HG03565 (cell line): ENCODE measurements around the gene TIMM21.
A peak's percentile ranks its signal among the peaks of the same experiment; 100 is the strongest.

ENCODE experiments used
- ATAC-seq: cut with Tn5 transposase; IDR thresholded peaks from one replicate; pipeline ENCODE4 v1.9.1; 2021; ENCODE audit warnings: mild to moderate bottlenecking, moderate library complexity; ENCODE audit not compliant: unreplicated experiment

The TIMM21 gene

GRCh38 chr18:74147779-74148542, at the start of gene TIMM21, which contains the start of gene FBXO15:
Gene TIMM21, plus strand, starts transcription at chr18:74148523. Its CDS starts 286 bp downstream, at chr18:74148809.
Gene FBXO15, minus strand, starts transcription at chr18:74147834. Its CDS starts 49 bp downstream, at chr18:74147785.
- ATAC-seq: peak; percentile 88

DNA sequence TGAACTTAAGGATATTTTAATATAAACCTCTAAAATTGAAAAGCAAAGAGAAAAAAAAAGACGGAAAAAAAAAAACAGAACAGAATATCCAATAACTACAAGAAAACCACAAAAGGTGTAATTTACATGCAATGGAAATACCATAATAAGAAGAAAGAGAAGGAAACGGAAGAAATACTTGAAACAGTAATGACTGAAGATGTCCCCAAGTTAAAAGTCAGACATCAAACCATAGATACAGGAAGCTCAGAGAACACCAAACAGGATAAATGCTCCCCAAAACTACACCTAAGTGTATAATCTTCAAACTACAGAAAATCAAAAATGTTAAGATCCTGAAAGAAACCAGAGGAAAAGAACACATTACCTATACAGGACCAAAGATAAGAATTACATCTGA, 39.9 kb upstream of the TIMM21 start:
- ATAC-seq: no peak

GRCh38 chr18:74110149-74110548, 38.2 kb upstream of the TIMM21 start:
- ATAC-seq: no peak

GRCh38 chr18:74110976-74111375, 37.3 kb upstream of the TIMM21 start:
- no peak for ATAC-seq

DNA sequence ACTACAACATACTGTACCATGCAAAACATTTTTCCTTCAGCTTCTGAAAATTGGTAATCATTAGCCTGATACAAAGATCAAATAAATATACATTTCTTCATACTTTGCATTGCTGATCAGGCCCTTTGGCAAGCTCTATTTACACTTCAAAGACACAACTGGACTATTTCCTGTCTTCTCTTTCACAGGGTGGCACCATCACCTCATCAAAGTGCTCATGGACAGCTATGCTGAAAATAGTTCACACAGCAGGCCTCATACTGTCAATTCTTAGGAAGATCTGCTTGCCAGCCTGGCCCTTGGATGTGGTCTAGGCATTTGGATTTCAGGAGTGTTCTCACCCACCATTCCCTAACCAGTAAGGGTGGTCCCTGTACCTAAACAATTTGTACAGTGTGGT, 34.6 kb upstream of the TIMM21 start:
- no peak for ATAC-seq

DNA sequence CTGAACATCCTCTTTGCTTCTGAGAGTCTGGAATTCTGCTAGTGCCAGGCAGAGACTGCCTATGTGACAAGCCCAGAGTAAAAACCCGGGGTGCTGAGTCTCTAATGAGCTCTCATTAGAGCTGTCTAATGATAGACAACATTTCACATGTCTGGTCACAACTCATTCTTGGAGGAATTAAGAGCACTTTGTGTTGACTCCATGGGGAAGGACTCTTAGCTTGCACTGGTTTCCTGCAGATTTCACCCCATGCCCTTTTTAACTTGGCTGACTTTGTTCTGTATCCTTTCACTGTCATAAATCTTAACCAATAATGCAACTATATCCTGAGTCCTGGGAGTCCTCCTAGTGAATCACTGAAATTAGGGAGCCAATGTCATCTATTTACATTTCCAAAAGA, 34.2 kb upstream of the TIMM21 start:
- no peak for ATAC-seq

GRCh38 chr18:74115046-74115445, 33.3 kb upstream of the TIMM21 start:
- ATAC-seq: no peak

DNA sequence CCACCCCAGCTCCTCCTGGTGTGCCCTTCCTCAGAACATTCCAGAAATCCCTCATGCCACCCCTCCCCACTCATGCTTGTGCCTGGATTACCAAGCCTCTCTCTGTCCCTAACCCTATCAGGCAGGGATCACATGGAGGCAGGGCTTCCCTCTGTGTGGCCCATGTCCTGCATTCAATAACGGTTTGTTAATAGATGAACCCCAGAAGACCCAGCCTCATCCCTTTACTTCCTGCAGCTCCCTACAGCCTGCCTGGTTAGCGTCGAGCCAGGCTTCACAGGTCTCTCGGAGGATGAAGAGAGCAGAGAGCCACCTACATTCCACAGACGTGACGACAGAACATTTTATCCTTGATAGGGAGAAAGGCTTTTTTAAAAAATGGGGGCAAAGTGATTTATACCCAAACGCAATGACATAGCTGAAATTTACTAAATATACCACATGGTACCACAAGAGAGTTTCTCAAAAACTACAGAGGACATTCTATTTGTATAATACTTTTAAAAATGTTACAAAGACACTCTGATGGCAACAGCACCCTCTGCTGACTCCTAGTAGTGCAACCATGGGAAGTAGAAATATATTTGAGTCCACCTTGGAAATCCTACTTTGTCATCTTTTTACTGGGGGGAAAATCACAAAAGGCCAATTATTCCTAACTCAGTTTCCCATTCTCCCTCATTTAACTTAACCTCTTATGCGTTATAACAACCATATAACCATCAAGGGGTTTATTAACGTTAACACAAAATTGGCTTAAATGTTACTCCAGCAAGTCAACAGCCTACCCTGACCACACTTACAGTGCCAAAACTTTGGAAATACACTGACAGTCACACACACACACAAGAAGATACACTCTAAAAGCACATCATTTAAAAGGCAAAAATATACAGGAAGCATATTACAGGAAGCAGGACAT, 31.4 kb upstream of the TIMM21 start:
- ATAC-seq: no peak

- ATAC-seq: no peak
These were observed 25.1 kb upstream of the TIMM21 start for GRCh38 chr18:74123200-74123599.

GRCh38 chr18:74124642-74125041, 23.7 kb upstream of the TIMM21 start:
- no peak for ATAC-seq

DNA sequence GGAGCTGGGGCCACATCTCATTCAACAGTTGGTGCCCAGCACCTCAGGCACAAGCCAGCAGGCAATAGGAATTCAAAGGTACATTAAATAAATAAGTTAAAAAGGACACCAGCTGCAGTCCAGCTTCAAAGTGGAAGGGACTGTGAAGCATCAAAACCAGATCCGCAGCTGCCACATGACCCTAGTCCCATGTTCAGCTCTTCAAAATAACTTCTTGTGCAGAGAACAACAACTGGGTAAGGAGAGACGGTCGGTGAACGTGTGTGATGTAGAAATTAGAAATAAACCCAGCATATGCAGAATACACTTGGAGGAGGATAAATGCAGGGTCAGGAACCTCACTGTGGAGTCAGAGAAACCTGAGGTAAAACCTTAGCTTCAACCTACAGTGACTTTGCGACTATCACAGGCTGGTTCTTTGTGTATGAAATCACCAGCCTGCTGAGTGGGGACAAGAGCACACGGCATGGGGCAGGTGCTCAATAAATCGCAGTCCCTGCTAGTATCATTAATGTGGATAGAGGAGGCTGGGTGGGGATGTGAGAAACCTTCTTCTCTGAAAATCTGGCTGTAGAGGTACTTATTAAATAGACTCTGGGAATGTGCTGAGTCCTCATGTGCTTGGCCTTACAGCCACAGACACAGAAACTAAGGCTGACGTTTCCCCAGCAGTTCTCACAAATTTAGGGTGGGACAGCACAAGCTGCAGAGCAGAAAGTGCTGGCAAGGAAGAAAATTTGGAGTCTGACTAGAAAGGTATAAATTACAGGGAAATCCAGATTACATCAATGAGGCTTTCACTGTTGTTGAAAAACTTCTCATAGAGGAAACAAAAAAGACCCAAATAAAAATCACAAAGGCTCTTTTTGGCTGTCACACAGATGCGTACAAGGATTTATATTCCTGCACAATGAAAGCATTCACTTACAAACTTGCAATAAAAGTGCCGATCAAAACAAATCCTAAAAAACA, 21.4 kb upstream of the TIMM21 start:
- ATAC-seq: no peak

DNA sequence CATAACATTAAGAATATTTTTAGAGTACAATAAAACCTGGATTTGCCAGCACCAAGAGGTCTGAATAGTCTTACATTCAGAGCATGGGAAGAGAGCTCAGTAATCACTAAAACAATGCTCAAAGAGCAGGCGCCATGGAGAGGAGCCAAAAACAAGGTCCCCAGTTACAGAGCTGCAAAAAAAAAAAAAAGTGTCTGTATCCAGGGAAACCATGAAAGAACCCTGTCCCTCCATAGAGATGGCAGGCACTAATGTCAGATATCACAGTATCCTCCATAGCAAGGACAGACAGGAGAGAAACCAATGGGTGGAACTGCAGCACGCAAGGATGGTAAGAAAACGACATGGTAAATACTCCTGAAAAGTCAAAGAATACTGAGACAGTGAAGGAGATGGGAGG, 20.2 kb upstream of the TIMM21 start:
- no peak for ATAC-seq

- ATAC-seq: no peak
These were observed 17.2 kb upstream of the TIMM21 start for GRCh38 chr18:74131124-74131523.

DNA sequence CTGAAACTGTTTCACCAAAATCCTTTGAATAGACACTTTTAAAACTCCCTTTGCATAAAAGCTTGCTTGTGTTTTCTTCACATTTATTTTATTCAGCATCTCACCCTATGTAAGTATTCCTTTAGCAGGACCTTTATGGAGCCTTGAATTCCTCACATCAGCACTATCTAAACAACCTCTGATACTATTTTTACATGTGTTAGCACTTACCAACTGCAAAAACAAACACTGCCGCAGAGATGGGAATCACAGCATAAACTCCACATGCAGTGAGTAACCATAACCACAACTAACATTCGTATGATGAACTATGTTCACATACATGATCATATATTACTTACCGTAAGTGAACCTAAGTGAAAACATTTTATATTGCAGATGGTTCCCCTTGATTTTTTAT, 16.1 kb upstream of the TIMM21 start:
- no peak for ATAC-seq

DNA sequence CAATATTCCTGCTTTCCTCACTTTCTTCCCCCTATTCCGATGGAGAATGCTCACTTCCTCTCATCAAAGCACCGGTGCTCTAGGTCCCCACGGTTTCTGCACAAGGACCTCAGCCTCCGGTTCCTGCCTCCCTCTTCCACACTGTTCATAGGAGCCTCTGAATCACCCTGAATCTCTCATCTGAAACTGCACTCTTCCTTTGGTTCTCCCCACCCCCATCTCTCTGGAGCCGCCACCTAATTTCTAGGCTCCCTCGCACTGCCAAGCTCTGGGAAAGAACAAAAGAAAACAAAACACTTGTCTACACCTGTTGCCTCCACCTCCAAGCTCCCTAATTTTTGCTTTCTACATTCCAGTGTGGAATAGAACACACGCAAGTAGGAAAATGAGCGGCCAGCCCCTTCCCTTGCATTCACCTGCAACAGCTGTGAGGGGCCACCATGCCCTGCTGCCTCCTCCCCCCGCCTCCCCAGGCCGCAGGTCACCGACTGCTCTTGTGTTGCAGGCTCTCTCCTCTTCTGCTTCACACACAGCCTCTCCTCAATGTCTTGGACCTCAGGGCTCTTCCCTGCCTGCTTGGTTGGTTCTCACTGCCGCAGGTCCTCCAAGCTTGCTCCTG, 10.3 kb upstream of the TIMM21 start:
- ATAC-seq: no peak

DNA sequence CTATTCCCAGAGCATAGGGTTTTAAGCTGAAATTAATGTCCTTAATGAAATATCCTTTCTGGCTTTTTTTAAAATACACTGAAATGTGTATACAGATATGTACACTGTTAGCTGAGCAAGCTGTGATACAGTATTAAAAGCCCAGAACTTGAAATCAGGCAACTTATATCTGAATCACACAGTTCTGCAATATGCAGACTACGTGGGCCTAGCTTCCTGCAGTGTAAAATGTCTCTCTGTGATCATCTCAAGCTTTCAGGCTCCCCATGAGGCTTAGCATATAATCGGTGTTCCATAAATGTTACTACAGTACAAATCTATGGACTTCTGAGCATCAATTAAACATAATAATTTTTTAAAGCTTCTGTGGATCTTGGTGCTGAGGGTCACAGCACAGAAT, 8.9 kb upstream of the TIMM21 start:
- ATAC-seq: no peak

DNA sequence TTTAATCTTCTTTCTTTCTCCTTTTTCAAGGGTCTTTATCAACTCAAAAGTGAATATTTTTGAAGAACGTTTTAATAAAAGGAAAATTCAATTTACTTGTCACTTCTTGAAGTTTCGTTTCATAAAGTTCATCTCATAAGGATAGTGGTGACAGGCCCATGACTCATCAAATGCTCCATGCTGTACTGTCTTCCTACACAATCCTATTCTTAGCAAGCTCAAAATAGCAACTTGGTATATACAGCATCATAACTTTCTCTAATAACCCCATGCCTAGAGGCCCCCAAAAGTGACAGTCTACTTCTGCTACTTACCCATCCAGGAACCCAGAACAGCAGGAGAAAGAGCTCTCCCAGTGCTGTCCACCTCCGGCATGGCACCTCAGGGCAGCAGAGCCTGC, 8.4 kb upstream of the TIMM21 start:
- peak; percentile 74 for ATAC-seq

GRCh38 chr18:74140582-74140981, 7.7 kb upstream of the TIMM21 start:
- no peak for ATAC-seq

DNA sequence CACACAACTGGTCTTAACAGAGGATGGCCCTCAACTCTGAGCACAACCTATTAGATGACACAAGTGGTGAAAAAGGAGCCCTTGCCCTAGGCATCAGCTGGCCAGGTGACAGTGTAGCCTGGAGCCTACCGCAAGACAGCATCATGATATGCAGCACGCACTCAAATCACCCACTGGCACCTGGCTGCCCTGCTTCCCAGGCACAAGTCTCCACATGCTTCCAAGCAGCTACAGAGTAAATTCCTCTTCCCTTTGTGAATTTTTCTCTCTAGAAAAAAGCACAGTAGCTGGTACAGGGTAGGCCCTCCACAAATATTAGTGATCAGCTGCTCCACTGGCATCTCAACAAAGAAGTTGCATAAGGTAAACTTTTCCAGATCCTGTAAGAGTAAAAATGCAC, 6.7 kb upstream of the TIMM21 start:
- ATAC-seq: no peak

DNA sequence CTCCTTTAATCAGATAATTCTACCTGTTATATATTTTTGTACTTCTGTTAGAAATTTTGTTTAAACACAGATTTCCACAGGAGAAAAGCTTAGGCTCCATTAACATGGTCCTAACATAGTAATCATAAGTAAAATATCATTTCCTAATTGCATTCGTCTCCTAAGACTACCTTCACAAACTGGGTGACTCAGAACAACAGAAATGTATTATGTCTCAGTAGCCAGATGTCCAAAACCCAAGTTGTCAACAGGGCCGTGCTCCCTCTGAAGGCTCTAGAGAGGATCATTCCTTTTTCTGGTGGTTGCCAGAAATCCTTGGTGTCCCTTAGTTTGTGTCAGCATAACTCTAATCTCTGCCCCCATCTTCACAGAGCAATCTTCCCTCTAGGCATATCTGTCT, 6.1 kb upstream of the TIMM21 start:
- no peak for ATAC-seq
